H9 (cell line): ENCODE results near the gene HMGB1. TPM values are rescaled to one million over a fixed set of nuclear protein-coding genes. Genes with fewer than 3 reads are reported as not detected.

Source experiments
- DNase-seq: peaks from one replicate; pipeline ENCODE4 v3.0.0-alpha.2; 2017
- H2AFZ ChIP-seq: one replicate; pipeline ENCODE4 v1.6.1; 2013; ENCODE audit warnings: mild to moderate bottlenecking, low read length, control low read depth, moderate library complexity
- H2AK5ac ChIP-seq: 2 replicates; pipeline ENCODE4 v1.6.1; 2013; ENCODE audit warnings: low read length, control low read depth, mixed read lengths; ENCODE audit not compliant: insufficient read length
- H2BK120ac ChIP-seq: one replicate; pipeline ENCODE4 v1.6.1; 2013; ENCODE audit warnings: low read depth, mild to moderate bottlenecking, low read length, control low read depth, inconsistent platforms; ENCODE audit not compliant: poor library complexity, severe bottlenecking
- H2BK12ac ChIP-seq: 2 replicates; pipeline ENCODE4 v1.6.1; 2013; ENCODE audit warnings: low read length, control low read depth, mixed read lengths, low read depth; ENCODE audit not compliant: insufficient read length
- H2BK15ac ChIP-seq: 2 replicates; pipeline ENCODE4 v1.6.1; 2013; ENCODE audit warnings: low read depth, low read length, control low read depth
- H2BK20ac ChIP-seq: one replicate; pipeline ENCODE4 v1.6.1; 2013; ENCODE audit warnings: low read depth, mild to moderate bottlenecking, low read length, control low read depth, inconsistent platforms; ENCODE audit not compliant: poor library complexity, severe bottlenecking
- H2BK5ac ChIP-seq: 2 replicates; pipeline ENCODE4 v1.6.1; 2013; ENCODE audit warnings: low read length, control low read depth, mixed read lengths; ENCODE audit not compliant: insufficient read length
- H3K14ac ChIP-seq: 2 replicates; pipeline ENCODE4 v1.6.1; 2013; ENCODE audit warnings: low read length, control low read depth; ENCODE audit not compliant: insufficient read depth
- H3K18ac ChIP-seq: 2 replicates; pipeline ENCODE4 v1.6.1; 2013; ENCODE audit warnings: low read depth, mild to moderate bottlenecking, mixed read lengths, low read length, control low read depth; ENCODE audit not compliant: insufficient read length
- H3K23ac ChIP-seq: 2 replicates; pipeline ENCODE4 v1.6.1; 2013; ENCODE audit warnings: low read length, control low read depth, mixed read lengths, low read depth; ENCODE audit not compliant: insufficient read length
- H3K23me2 ChIP-seq: 2 replicates; pipeline ENCODE4 v1.6.1; 2013; ENCODE audit warnings: low read depth, mild to moderate bottlenecking, mixed read lengths, low read length, control low read depth; ENCODE audit not compliant: insufficient read length, poor library complexity, severe bottlenecking
- H3K27ac ChIP-seq: 2 replicates; pipeline ENCODE4 v1.5.1; 2013; ENCODE audit warnings: low read length, control low read depth, mixed read lengths, low read depth; ENCODE audit not compliant: insufficient read length
- H3K27me3 ChIP-seq: 2 replicates; pipeline ENCODE4 v1.6.1; 2013; ENCODE audit warnings: low read length, control low read depth, inconsistent platforms; ENCODE audit not compliant: insufficient read depth
- H3K4ac ChIP-seq: 2 replicates; pipeline ENCODE4 v1.6.1; 2013; ENCODE audit warnings: low read depth, mild to moderate bottlenecking, control low read depth, inconsistent platforms, low read length, moderate library complexity
- H3K4me1 ChIP-seq: 2 replicates; pipeline ENCODE4 v1.6.1; 2013; ENCODE audit warnings: low read length, control low read depth, inconsistent platforms; ENCODE audit not compliant: insufficient read depth
- H3K4me2 ChIP-seq: 2 replicates; pipeline ENCODE4 v1.6.1; 2013; ENCODE audit warnings: low read length, control low read depth, mixed read lengths; ENCODE audit not compliant: insufficient read length, insufficient read depth
- H3K56ac ChIP-seq: 2 replicates; pipeline ENCODE4 v1.6.1; 2013; ENCODE audit warnings: low read depth, mild to moderate bottlenecking, mixed read lengths, low read length, control low read depth; ENCODE audit not compliant: insufficient read length
- H3K79me1 ChIP-seq: 2 replicates; pipeline ENCODE4 v1.6.1; 2013; ENCODE audit warnings: low read depth, mild to moderate bottlenecking, moderate library complexity, low read length, control low read depth, inconsistent platforms; ENCODE audit not compliant: insufficient read depth, poor library complexity, severe bottlenecking
- H3K79me2 ChIP-seq: 2 replicates; pipeline ENCODE4 v1.6.1; 2013; ENCODE audit warnings: low read length, control low read depth, inconsistent platforms; ENCODE audit not compliant: insufficient read depth
- H3K9ac ChIP-seq: 2 replicates; pipeline ENCODE4 v1.6.1; 2013; ENCODE audit warnings: low read length, control low read depth, mixed read lengths; ENCODE audit not compliant: insufficient read length; ENCODE audit errors: extremely low read depth
- H3K9me3 ChIP-seq: one replicate; pipeline ENCODE4 v1.6.1; 2013; ENCODE audit warnings: low read depth, low read length, inconsistent platforms; ENCODE audit not compliant: control insufficient read depth
- H3T11ph ChIP-seq: one replicate; pipeline ENCODE4 v1.6.1; 2013; ENCODE audit warnings: mild to moderate bottlenecking, low read length, control low read depth, inconsistent platforms
- H4K20me1 ChIP-seq: one replicate; pipeline ENCODE4 v1.6.1; 2013; ENCODE audit not compliant: control insufficient read depth, insufficient read length, insufficient read depth
- H4K5ac ChIP-seq: 2 replicates; pipeline ENCODE4 v1.6.1; 2013; ENCODE audit warnings: low read depth, mild to moderate bottlenecking, mixed read lengths, low read length, control low read depth; ENCODE audit not compliant: insufficient read length
- H4K8ac ChIP-seq: replicated peaks from 2 replicates; pipeline ENCODE4 v1.6.1; 2013; ENCODE audit warnings: low read length, control low read depth, mixed read lengths, low read depth; ENCODE audit not compliant: insufficient read length
- H4K91ac ChIP-seq: 2 replicates; pipeline ENCODE4 v1.6.1; 2013; ENCODE audit warnings: low read depth, mild to moderate bottlenecking, moderate library complexity, mixed read lengths, low read length, control low read depth; ENCODE audit not compliant: insufficient read length
- H3K27ac Mint-ChIP-seq, 3 experiments: 2 replicates in 2 of 3; 3 replicates in 1 of 3; pipeline ENCODE4 v1.8.0; 2020 to 2021; ENCODE audit warnings: mixed read lengths in 3 of 3, mild to moderate bottlenecking in 1 of 3, moderate library complexity in 1 of 3
- H3K27me3 Mint-ChIP-seq: 2 replicates; pipeline ENCODE4 v1.8.0; 2021; ENCODE audit warnings: low read depth, mild to moderate bottlenecking, moderate library complexity, mixed read lengths
- H3K36me3 Mint-ChIP-seq, 3 experiments: 2 replicates in 2 of 3; 3 replicates in 1 of 3; pipeline ENCODE4 v1.8.0; 2020 to 2021; ENCODE audit warnings: low read depth in 3 of 3, mixed read lengths in 3 of 3; ENCODE audit not compliant: insufficient read depth in 1 of 3
- H3K4me1 Mint-ChIP-seq, 2 experiments: 2 replicates each; pipeline ENCODE4 v1.8.0; 2020; ENCODE audit warnings: mixed read lengths in 2 of 2
- H3K4me3 Mint-ChIP-seq, 2 experiments: 2 replicates in 1 of 2; 3 replicates in 1 of 2; pipeline ENCODE4 v1.8.0; 2020 to 2021; ENCODE audit warnings: mild to moderate bottlenecking in 2 of 2, mixed read lengths in 2 of 2, moderate library complexity in 1 of 2
- H3K9me3 Mint-ChIP-seq, 2 experiments: 2 replicates in 1 of 2; 3 replicates in 1 of 2; pipeline ENCODE4 v1.8.0; 2020; ENCODE audit warnings: mild to moderate bottlenecking in 2 of 2, mixed read lengths in 2 of 2, moderate library complexity in 1 of 2
- CTCF ChIP-seq: fragments of 200-600 bp; sonication (generic); conservative IDR thresholded peaks from 3 replicates; pipeline ENCODE4 v1.8.0; 2021; ENCODE audit warnings: antibody characterized with exemption, mild to moderate bottlenecking
- WGBS: extraction: QIAGEN DNeasy Blood & Tissue Kit; methylation state at CpG from one replicate; pipeline ENCODE4 v1.1.7; 2013; ENCODE audit warnings: missing lambda C conversion rate, low lambda C conversion rate, mixed read lengths; ENCODE audit not compliant: insufficient read length; ENCODE audit errors: extremely low coverage; 5-methylcytosine and 5-hydroxymethylcytosine counted together
- total RNA-seq: library from RNA; stranded (reverse); gene quantifications from 2 replicates; pipeline ENCODE4 v1.2.1, GENCODE V29; 2021

HMGB1 gene
- total RNA-seq, 1 experiment from 2014 or later, result 688 TPM

- no peak overlapping the region for H3K4me2 ChIP-seq
- H3K56ac ChIP-seq, result no peak overlapping the region
- no peak overlapping the region for H2BK5ac ChIP-seq
- Mint-ChIP-seq H3K4me3 (no peak overlapping the region), H3K9me3 (no peaks in the 10 kb centered on the region; a peak in 2 of 5 replicates), H3K27me3 (peaks cover 41% of the 10 kb centered on the region), H3K4me1 (peaks cover 10 to 14% of the 10 kb centered on the region in 2 experiments), H3K27ac (no peak overlapping the region), H3K36me3 (0 out of 7 replicates have a peak, but pooled peaks cover 0 to 1% (median 0%) of the 10 kb centered on the region in 3 experiments)
- TF ChIP-seq CTCF, result no peak
- no peak overlapping the region for H4K8ac ChIP-seq
- no peak overlapping the region for H4K5ac ChIP-seq
- H3T11ph ChIP-seq, result no peak overlapping the region
- H3K23me2 ChIP-seq, result no peaks in the 10 kb centered on the region
- no peak overlapping the region for H2BK20ac ChIP-seq
- no peak overlapping the region for H3K9ac ChIP-seq
- H3K23ac ChIP-seq, result no peak overlapping the region
- H2BK15ac ChIP-seq, result no peak overlapping the region
- no peak overlapping the region for H3K27ac ChIP-seq
- DNase-seq, result no peak
- H3K18ac ChIP-seq, result no peak overlapping the region
- H3K14ac ChIP-seq, result no peak overlapping the region
- no peaks in the 10 kb centered on the region for H3K9me3 ChIP-seq
- no peak overlapping the region for H2AFZ ChIP-seq
- no peak overlapping the region for H2BK12ac ChIP-seq
- H3K4me1 ChIP-seq, result no peaks in the 10 kb centered on the region; the same call in 1 of the 2 replicates
- no peak overlapping the region for H2BK120ac ChIP-seq
- H2AK5ac ChIP-seq, result no peak overlapping the region
- no peaks in the 10 kb centered on the region for H3K79me2 ChIP-seq
- H4K91ac ChIP-seq, result no peak overlapping the region
- no CpG with 5 or more reads among the region's 2 CpGs for WGBS
- no peak overlapping the region for H3K4ac ChIP-seq
- no peaks in the 10 kb centered on the region for H3K79me1 ChIP-seq
- 0 out of 2 replicates have a peak, but pooled peaks cover 3% of the 10 kb centered on the region for H3K27me3 ChIP-seq
- H4K20me1 ChIP-seq, result no peaks in the 10 kb centered on the region
Observed at GRCh38 chr13:30410705-30411125, 55.0 kb downstream of the HMGB1 start.
